Epithelial cell of prostate (primary cell): ENCODE measurements around the gene SYK.

ENCODE experiments used
- DNase-seq: peaks from one replicate; pipeline ENCODE4 v3.0.0-alpha.2; 2011; ENCODE audit warnings: low read depth, low spot score
- H3K27ac ChIP-seq: fragments of 450-650 bp; 2 replicates; pipeline ENCODE4 v1.5.1; 2017; ENCODE audit warnings: mild to moderate bottlenecking

SYK gene

DNA sequence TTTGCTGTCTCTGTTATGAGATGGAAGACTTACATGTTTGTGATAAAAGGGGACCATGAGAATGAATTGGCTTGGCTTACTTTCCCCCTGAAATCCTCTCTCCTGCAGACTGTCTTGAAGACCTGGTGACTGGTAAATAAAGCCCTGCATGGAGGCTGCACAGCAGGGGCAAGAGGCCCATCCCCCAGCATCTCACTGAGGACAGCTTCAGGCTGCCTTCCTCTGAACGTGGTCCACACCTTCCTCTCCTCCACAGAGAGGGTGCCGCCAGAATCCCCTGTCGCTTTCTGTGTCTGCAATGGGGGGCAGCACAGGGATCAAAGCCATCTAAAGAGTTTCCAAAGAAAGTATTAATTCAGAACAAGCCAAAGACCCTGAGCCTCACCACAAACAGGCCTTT, 94.6 kb downstream of the SYK start:
- no peak overlapping the region for H3K27ac ChIP-seq
- DNase-seq, result no peak

DNA sequence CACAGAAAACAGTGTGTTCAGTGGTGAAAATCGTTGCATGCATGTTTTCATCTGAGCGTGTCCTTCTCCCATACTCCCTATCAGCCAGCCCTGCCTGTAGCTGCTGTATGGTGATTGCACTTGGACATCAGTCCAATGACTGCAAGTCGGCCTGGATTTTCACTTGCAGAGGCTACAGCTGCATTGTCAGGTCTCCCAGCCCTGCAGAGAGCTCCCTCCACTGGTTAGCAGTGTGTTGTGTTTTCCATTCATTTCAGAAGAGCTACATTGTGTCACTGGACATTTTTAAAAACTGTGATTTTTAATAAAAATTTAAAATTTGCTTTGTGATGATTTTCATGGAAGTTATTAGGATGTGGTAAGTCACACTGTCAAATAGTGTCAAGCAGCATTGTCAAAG, 96.6 kb downstream of the SYK start:
- H3K27ac ChIP-seq, result no peak overlapping the region
- no peak for DNase-seq

DNA sequence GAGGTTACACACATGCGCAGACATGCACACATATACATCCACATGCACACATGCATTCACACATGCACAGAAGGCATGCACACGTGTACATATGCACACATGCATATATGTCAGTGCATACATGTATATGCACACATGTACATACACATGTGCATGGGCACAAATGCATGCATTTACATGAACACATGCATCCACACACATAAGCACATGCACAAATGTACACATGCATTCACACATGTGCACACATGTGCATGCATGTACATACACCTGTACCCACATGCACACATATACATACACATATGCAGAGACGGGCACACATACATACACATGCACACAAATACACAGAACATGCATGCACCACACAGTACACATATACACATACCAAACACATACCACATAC, 97.7 kb downstream of the SYK start:
- H3K27ac ChIP-seq, result no peak overlapping the region
- DNase-seq, result no peak

DNA sequence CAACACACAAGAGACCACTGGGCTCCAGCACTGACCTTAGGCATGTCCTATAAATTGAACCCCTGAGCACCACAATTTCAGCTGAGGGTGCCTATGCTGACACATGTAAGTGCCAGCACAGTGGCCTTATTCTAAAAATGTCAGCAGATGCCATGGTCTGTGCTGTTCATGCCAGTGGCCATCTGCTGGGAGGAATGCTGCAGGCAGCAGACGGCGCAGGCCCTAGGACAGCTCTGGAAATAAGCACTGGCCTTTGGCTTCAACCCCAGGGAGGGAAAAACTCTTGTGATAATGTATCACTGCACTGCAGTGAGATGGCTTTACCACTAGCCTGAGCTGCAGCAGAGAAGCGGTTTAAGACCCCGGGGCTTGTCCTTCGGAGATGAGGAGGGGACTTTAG, 98.5 kb downstream of the SYK start:
- H3K27ac ChIP-seq, result no peak overlapping the region
- no peak for DNase-seq

DNA sequence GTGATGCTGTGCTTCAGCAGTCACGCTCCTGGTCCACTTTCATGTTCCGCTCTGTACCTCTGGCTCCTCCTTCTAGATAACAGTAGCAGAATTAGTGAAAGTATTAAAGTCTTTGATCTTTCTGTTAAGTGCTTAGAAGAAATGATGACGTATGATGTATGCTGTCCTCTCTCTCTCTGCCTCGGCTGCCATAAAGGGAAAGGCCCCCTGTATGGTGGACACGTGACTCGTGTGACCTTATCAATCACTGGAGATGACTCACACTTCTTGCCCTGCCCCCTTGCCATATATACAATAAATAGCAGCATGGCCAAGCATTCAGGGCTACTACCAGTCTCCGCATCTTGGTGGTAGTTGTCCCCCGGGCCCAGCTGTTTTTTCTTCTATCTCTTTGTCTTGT, 100.3 kb downstream of the SYK start:
- no peak for DNase-seq

DNA sequence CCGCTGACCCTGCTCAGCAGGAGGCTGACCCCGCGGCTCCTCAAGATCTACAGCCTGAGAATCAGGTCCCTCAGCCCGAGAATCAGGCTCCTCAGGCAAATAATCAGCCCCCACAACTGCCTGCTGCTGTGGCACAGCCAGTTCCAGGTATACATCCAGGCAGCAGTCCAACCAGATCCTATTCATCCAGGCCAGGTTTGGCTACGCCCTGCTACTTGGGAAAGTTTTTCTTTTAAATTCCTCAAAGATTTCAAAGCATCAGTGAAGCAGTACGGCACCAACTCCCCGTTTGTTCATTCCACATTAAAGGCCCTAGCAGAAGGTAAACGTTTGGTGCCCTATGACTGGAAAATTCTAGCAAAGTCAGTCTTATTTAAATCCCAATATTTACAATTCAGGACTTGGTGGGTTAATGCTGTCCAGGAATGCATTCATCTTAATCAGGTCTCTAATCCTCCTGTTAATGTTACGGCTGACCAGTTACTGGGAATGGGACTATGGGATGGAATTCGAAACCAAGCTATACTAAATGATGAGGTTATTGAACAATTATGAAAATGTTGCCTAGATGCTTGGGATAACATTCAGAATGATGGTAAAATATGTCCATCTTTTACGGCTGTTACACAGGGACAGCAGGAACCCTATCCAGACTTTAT, 102.3 kb downstream of the SYK start:
- DNase-seq, result no peak

More for the DNA sequence above, 100.3 kb downstream of the SYK start:
- H3K27ac ChIP-seq, result no peak overlapping the region

DNA sequence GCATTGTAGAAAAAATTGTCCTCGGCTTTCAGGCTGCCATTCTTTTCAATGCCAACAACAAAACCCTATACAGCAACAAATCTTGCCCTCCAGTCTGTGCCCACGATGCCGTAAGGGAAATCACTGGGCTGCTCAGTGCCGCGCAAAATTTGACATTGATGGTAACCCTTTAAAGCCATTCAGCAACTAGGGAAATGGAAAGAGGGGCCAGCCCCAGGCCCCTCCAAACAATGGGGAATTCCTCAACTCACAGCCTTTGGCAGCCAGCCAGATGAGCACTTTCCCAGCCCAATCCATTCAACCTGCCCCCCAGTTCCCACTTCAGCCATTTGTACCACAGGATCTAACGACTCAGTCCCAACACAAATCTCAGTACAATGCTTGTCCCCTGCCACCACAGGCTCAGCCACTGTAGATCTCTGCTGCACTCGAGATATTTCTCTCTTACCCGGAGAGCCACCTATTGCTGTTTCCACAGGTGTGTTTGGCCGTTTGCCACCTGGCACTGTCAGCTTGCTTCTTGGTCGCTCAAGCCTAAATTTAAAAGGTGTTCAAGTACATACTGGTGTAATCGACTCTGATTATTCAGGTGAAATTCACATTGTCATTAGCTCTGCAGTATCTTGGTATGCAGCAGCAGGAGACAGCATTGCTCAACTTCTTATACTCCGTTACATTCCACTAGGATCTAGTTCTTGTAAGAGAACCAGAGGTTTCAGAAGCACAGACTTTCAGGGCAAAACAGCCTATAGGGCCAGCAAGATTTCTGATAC, 103.3 kb downstream of the SYK start:
- H3K27ac ChIP-seq, result no peak overlapping the region
- no peak for DNase-seq

More for the DNA sequence above, 102.3 kb downstream of the SYK start:
- no peak overlapping the region for H3K27ac ChIP-seq

DNA sequence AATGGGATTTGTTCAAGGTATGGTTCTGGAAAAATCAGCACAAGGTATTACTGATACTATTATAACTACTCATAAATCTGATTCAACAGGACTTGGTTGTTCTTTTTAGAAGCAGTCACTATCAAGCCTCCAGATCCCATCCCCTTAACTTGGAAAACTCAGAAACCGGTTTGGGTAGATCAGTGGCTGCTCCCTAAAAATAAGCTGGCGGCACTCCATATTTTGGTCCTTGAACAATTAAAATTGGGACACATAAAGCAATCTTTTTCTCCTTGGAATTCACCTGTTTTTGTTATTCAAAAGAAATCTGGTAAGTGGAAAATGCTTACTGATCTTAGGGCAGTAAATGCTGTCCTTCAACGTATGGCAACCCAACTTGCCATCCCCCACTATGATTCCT, 104.2 kb downstream of the SYK start:
- DNase-seq, result no peak
- H3K27ac ChIP-seq, result no peak overlapping the region

DNA sequence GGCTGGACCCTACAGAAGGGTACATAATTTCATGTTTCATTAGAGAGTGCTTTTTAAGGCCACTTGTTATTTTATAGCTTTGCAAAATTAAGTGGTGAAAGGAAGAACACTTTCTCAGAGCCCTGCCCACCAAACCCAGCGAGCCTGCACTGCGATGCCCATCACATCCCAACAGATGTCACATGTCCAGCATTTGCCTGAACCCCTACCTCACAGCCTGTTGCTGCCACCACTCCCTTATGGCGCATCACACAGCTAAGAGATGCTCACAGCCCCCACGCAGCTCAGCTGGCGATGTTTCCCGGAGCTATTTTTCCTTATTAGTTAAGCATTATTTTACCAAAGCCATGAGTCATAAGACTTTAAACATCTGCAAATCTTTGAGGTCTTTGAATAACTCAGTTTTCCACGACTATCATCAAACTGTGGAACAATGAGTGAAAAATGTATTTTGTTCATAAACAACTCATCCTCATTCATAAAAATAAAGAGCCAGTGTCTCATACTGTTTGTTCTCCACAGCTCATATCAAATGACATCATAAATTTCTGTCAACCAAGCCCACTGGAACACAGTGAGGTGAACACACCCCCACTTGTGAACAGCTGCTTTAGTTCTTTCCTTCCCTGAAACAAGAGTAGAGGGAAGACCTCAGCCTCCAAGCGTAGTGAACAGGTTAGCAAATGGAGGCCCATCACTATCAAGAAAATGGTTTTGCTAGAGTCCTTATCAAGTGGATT, 104.9 kb downstream of the SYK start:
- no peak for DNase-seq
- no peak overlapping the region for H3K27ac ChIP-seq

DNA sequence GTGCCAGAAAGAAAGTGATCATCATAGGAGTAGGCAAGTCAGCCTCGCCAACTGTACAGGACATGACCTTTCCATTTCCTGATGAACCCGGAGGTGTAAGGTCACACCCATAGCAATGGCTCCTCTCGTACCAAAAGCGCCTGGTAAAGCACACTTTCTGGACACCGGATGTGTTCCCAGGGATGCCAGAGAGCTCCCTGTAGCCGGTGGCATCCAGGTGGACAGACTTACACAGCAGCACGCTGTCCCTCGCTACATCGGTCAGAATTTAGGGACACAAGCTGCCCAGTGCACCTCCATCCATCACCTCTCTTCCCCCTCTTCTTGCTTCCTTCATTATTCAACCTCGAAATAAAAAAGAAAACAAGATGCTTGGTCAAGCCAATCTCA, 105.4 kb downstream of the SYK start:
- DNase-seq, result no peak
- H3K27ac ChIP-seq, result no peak overlapping the region

DNA sequence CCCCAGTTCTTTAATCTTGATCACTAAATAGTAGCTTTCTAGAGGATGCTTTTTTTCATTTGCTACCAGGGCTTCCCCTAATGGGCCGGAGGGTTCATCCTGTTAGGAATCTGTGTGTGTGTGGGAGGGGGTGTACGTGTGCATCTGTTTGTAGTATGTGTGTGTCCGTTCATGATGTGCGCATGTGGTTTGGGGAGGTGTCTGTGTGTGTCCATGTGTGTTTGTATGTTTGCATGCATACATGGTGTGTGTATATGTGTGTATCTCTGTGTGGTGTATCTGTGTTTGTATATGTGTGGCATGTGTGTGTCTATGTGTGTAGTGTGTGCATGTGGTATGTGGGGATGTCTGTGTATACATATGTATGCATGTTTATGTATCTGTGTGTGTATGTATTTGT, 106.2 kb downstream of the SYK start:
- no peak for DNase-seq
- no peak overlapping the region for H3K27ac ChIP-seq

DNA sequence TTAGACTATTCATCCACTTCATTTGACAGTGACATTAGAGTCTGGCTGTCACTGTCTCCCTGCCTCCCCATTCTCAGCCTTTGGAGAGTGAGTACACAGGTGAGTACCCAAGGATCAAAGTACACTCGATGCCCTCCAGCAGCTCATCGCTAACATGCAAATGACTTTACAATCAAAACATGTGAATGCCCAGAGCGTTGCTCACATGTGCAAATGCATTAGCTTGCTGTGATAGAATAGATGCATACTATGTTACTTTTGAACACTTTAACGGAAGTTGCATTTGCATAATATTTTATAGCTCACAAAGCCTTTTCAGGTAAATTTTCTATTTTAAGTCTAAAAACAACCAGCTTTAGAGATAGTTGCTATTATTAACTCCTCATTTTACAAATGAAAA, 107.6 kb downstream of the SYK start:
- H3K27ac ChIP-seq, result no peak overlapping the region

DNA sequence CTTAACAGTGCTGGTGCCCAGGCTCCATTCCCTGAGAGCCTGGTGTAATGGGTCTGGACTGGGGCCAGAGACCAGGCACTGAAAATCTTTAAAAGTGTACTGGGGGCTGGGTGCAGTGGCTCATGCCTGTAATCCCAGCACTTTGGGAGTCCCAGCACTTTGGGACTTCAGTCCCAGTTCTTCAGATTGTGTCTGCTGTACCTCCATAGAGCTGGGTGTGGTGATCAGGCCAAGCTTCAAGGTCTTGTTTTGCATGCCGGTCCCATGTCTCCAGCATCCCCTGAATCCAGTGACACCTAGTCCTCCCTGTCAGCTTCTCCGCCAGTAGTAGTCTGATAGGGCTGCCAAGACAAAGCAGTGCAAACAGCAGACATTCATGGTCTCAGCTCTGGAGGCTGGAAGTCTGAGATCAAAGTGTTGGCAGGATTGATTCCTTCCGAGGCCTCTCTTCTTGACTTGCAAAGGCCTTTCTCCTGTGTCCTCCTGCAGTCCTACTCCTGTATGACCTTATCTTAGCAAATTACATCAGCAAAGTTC, 108.2 kb downstream of the SYK start:
- no peak overlapping the region for H3K27ac ChIP-seq
- DNase-seq, result no peak

More for the DNA sequence above, 107.6 kb downstream of the SYK start:
- no peak for DNase-seq

DNA sequence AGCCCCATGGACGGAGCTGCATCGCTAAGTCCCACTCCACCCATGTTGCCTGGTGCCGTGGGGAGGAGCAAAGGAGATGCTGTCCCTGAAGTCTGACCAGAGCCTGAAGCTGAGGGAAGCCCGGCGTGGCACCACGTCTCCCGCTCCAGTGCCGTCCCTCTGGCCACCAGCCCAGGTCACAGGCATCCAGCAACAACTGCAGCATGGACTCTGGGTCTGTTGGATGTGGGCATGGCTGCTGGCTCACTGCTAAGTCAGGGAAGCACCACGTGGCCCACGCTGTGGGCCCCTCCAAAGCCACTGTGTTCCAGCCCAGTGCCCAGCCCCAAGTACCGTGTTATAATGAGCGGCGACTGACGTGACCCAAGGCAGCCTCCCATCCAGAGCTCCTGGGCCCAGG, 112.6 kb downstream of the SYK start:
- no peak for DNase-seq
- H3K27ac ChIP-seq, result no peak overlapping the region

DNA sequence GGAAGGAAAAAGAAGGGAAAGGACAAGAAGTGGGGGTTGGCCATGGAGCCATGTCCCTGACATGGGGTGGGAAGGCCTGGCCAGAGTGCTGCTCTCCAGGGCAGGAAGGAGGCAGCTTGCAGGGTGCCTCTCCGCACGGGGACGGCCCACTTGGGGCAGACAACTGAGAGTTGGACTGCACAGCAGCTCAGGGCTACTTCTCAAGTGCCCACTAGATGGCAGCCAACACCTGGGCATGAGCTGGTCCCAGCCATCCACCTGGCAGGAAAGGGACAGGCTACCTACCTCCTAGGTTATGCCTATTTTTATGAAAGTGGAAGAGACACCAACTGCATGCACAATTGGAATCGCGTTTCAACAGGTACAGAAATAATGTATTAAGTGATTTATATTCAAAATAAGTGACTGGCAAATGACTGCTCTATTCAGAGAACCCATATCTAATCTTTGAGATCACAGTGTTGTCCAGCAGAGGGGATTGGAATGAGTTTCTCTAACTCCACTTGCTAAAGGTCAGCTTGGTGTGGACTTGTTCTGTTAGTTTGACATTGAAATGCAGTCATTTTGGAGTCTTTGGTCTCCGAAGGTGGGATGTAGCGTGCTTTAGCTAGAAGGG, 113.4 kb downstream of the SYK start:
- no peak for DNase-seq
- no peak overlapping the region for H3K27ac ChIP-seq

DNA sequence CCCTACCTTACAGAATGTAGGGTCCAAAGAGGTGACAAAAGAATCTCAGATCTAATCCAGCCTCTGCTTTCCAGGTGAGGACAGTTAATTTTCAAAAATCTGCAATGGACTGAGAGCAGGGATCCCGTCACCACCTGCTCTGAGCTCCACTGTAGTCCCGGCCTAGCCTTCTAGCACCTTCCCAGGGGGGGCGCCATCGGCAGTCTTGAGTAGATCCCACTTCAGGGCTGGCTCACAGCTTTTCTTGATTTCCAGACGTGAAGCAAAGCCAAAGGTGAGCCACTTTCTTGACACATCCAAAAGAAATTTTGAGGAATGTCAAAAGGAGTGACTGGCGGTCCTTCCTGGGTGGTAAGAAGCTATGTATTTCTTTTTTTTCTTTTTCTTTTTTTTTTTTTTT, 114.1 kb downstream of the SYK start:
- DNase-seq, result no peak
- H3K27ac ChIP-seq, result no peak overlapping the region

DNA sequence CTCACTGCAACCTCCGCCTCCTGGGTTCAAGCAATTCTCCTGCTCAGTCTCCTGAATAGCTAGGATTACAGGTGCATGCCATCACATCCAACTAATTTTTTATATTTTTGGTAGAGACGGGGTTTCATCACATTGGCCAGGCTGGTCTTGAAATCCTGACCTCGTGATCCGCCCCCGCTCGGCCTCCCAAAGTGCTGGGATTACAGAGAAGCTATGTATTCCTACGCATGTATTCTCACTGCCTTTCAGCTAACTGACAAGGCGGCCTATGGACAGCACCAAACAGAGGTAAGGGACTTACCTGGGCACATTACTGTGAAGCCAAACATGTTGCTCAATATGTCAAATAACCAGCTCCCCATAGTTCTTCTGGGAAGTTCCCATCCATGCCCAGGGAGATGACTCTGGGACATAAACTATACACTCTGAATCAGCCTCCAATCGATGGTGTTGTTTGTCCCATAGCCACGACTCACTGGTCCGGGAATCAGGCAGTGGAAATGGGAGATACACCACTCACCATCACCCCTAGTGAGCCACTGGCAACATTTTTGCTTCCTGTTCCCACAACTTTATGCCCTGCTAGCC, 114.6 kb downstream of the SYK start:
- DNase-seq, result no peak
- no peak overlapping the region for H3K27ac ChIP-seq

DNA sequence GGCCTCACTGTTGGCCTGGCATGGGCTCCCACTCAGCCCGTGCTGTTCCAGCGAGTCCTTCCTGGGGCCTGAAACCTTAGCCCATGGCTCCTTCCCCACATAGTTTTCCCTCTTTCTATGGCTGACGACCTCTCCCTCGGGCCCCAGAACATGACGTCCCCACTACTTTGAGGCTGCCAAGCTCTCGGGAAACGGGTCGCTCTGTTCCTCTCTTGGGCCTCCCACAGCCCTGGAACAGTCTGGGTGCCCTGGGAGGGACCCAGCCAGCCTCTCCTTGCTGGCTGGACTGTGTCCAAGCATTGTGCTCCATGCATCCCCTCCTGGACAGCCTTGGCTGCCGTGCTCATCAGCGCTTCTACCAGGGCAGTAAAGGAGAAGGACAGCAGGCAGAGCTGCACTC, 118.3 kb downstream of the SYK start:
- H3K27ac ChIP-seq, result no peak overlapping the region
- no peak for DNase-seq

DNA sequence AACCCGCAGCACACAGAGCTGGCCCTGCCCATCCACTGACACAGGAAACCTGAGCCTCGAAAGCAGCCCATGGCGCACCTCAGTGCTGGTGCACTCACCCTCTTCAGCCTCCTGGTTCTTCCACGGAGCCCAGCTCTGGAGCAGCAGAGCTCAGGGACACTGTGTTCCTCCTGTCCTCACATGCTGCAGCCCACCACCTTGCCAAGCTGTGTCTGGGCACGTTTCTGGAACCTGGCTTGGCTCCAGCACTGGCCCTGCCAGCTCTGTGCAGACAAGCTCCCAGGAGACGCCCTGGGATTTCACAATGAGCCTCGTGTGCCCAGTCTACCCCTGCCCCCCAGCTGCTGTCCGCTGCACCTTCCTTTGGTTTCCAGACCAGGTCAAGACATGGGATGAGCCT, 119.5 kb downstream of the SYK start:
- peak; percentile 84 for DNase-seq
- H3K27ac ChIP-seq, result peak overlapping the region; percentile 26

DNA sequence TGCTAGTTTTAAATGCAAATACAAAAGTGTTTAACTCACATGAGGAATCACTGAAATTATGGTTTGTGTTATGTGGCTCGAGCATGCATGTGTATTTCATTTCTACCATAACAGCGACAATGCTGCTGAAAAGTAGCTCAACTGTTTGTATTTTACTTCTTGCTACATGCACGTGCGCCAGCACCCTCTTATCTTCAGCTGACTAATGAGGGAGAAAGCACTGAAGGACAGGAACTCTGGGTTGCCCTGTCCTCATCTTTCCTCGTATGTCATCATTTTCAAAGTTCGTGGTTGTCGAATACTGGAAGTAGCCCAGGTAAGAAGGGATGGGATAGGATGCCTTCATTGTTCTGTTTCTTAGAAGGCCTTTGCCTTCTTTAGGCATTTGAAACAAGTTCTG, 120.3 kb downstream of the SYK start:
- no peak for DNase-seq
- no peak overlapping the region for H3K27ac ChIP-seq
